Adrenal gland (tissue), 12 donors: ENCODE data around the gene NTRK1. TPM values are rescaled to one million over a fixed set of nuclear protein-coding genes. Genes with fewer than 3 reads are reported as not detected.

Source experiments
- DNase-seq, 7 donors: peaks; one replicate each; pipeline ENCODE4 v3.0.0-alpha.2; 2019 to 2020
- H3K27ac ChIP-seq, 5 donors: fragments of 200-600 bp; sonication (generic) in 4 of 5; 1 replicate in 3 of 5; 2 replicates in 2 of 5; pipeline versions ENCODE4 v1.5.1 to v1.8.0; 2016 to 2020; ENCODE audit warnings: mild to moderate bottlenecking in 1 of 5
- H3K27me3 ChIP-seq: fragments of 200-600 bp; 2 replicates; pipeline ENCODE4 v1.8.0; 2021
- H3K36me3 ChIP-seq, 2 donors: fragments of 200-600 bp; replicated peaks in 1 of 2; 1 replicate in 1 of 2; 2 replicates in 1 of 2; pipeline versions ENCODE4 v1.5.1 to v1.8.0; 2018 to 2022
- H3K4me1 ChIP-seq, 2 donors: fragments of 200-600 bp; replicated peaks in 1 of 2; 1 replicate in 1 of 2; 2 replicates in 1 of 2; pipeline versions ENCODE4 v1.5.1 to v1.8.0; 2018 to 2021
- H3K4me3 ChIP-seq, 4 donors: fragments of 200-600 bp; sonication (generic) in 3 of 4; one replicate each; pipeline ENCODE4 v1.5.1; 2016 to 2018
- H3K9me3 ChIP-seq, 3 donors: fragments of 200-600 bp; sonication (generic) in 1 of 3; replicated peaks in 1 of 3; 1 replicate in 2 of 3; 2 replicates in 1 of 3; pipeline versions ENCODE4 v1.5.1 to v1.8.0; 2016 to 2021
- CTCF ChIP-seq, 6 experiments: fragments of 450-650 bp in 4 of 6; fragments of 200-600 bp in 2 of 6; sonication (generic) in 1 of 6; IDR thresholded peaks; 1 replicate in 5 of 6; 2 replicates in 1 of 6; pipeline versions ENCODE4 v1.5.1 to v1.8.0; 2016 to 2021; ENCODE audit warnings: antibody characterized with exemption in 6 of 6, mild to moderate bottlenecking in 2 of 6, moderate library complexity in 1 of 6
- POLR2A ChIP-seq, 2 donors: fragments of 450-650 bp; IDR thresholded peaks; one replicate each; pipeline ENCODE4 v1.6.1; 2017; ENCODE audit warnings: antibody characterized with exemption in 2 of 2, mild to moderate bottlenecking in 2 of 2, moderate library complexity in 1 of 2
- WGBS, 4 donors: extraction: QIAGEN DNeasy Blood & Tissue Kit in 2 of 4; methylation state at CpG; one replicate each; pipeline versions ENCODE4 v1.1.5 to v1.1.7; 2013 to 2017; 5-methylcytosine and 5-hydroxymethylcytosine counted together
- intact Hi-C, 2 donors: fragments of 100-400 bp; cut with DNase I; formaldehyde crosslinking; loops; one replicate each; pipeline versions ENCODE4 v1.14.1 to v1.15.0; 2022 to 2023
- polyA plus RNA-seq, 3 donors: library from polyadenylated mRNA; stranded (reverse); fragments of 200-250 nt in 2 of 3; fragments of 350-450 nt in 1 of 3; fragmentation: Illumina TruSeq in 1 of 3; extraction: RNeasy Lipid Tissue Mini Kit (QIAGEN cat#74804) in 1 of 3; gene quantifications; one replicate each; pipeline ENCODE4 v1.2.3, GENCODE V29; 2013 to 2014
- total RNA-seq, 9 donors: library from RNA; depleted of rRNA in 4 of 9; stranded (reverse); fragments of >200 nt in 4 of 9; fragments of 120-200 nt in 1 of 9; fragmentation: NEBNext Ultra II Directional in 1 of 9; extraction: Animal tissue kit (Norgen Biotek cat#: 25700) in 1 of 9; gene quantifications; one replicate each; pipeline versions ENCODE4 v1.1.0 to v1.2.4, GENCODE V29; 2013 to 2023
- donor health status: healthy with polysubstance abuse.
- donor health status: Bipolar disorder and iron deficiency.
- donor health status: DM: yes; HTN: yes; CAD: no.
- donor health status: DM: no; HTN: no; CAD: no.
- donor health status: DM: no; HTN: no; CAD: no.
- donor health status: DM: yes; HTN: yes; CAD: no.

The NTRK1 gene
- total and polyA plus RNA-seq, 12 donors = 0.26 to 22.6 (median 5.7) TPM; not detected in 1

- TF ChIP-seq POLR2A (IDR thresholded peaks at IDR 0.05) = no peak
- no peak for TF ChIP-seq CTCF (IDR thresholded peaks at IDR 0.05)
- H3K27me3 ChIP-seq = peaks cover 27% of the 10 kb centered on the region
- H3K4me3 ChIP-seq = no peak overlapping the region
- H3K4me1 ChIP-seq = peaks cover 0 to 12% of the 10 kb centered on the region in 2 donors
- WGBS, 4 donors = 7 to 15% (median 9%) methylated on average over 4 of the region's 4 CpGs
- intact Hi-C loops = loop anchor here in 1 of 2 donors (10.0 kb wide), 1 partner anchor 147 kb away; no protein-coding TSS in a partner anchor
- H3K9me3 ChIP-seq = no peaks in the 10 kb centered on the region
- DNase-seq = no peak
- no peak overlapping the region for H3K27ac ChIP-seq
- H3K36me3 ChIP-seq = no peaks in the 10 kb centered on the region
Observed at GRCh38 chr1:156928043-156928602, 67.5 kb downstream of the NTRK1 start.

- intact Hi-C loops = loop anchor here in 1 of 2 donors (10.0 kb wide), 1 partner anchor 145 kb away; no protein-coding TSS in a partner anchor
- Histone ChIP-seq H3K9me3 (no peaks in the 10 kb centered on the region), H3K4me1 (peaks cover 0 to 4% of the 10 kb centered on the region in 2 donors), H3K27me3 (peaks cover 13% of the 10 kb centered on the region), H3K4me3 (no peak overlapping the region), H3K27ac (no peak overlapping the region), H3K36me3 (no peaks in the 10 kb centered on the region)
- TF ChIP-seq CTCF (IDR thresholded peaks at IDR 0.05) (no peak), POLR2A (IDR thresholded peaks at IDR 0.05) (no peak)
- WGBS, 4 donors = 63 to 77% (median 70%) methylated on average over 5 to 6 of the region's 6 CpGs
- peak in 1 of 7 donors; percentile 3 for DNase-seq
Observed at GRCh38 chr1:156929596-156930238, 69.1 kb downstream of the NTRK1 start.

- Histone ChIP-seq H3K4me1 (peaks cover 0 to 4% of the 10 kb centered on the region in 2 donors), H3K27ac (no peak overlapping the region), H3K36me3 (peaks cover 0 to 5% of the 10 kb centered on the region in 2 donors), H3K4me3 (no peak overlapping the region), H3K27me3 (peaks cover 7% of the 10 kb centered on the region), H3K9me3 (no peaks in the 10 kb centered on the region)
- no peak for TF ChIP-seq CTCF (IDR thresholded peaks at IDR 0.05)
- TF ChIP-seq POLR2A (IDR thresholded peaks at IDR 0.05) = no peak
- no peak for DNase-seq
- 33 to 54% (median 42%) methylated on average over 4 of the region's 4 CpGs for WGBS, 4 donors
- intact Hi-C loops = no loop called here
Observed at GRCh38 chr1:156930483-156930882, 69.8 kb downstream of the NTRK1 start.

Other genes with a start within 250 kb of the NTRK1 start
- 1 to 10 TPM in 2 of 9 donors, under 1 TPM in 4, not detected in 3; 0.17 to 1.5 (median 0.73) TPM for gene HAPLN2, start 241.4 kb upstream of the NTRK1 start, total RNA-seq
- gene HAPLN2, start 241.4 kb upstream of the NTRK1 start, polyA plus RNA-seq = 1 to 10 TPM in 2 of 3 donors, not detected in 1; 2.2 to 3.1 TPM
- gene BCAN, start 218.7 kb upstream of the NTRK1 start, total RNA-seq = 10 to 100 TPM in 3 of 9 donors, under 1 TPM in 4, not detected in 2; 0.11 to 36.3 (median 0.57) TPM
- 10 to 100 TPM in 1 of 3 donors, 1 to 10 TPM in 2; 2.4 to 24.9 (median 8.9) TPM for gene BCAN, start 218.7 kb upstream of the NTRK1 start, polyA plus RNA-seq
- gene NES, start 183.5 kb upstream of the NTRK1 start, total RNA-seq = 10 to 100 TPM in 6 of 9 donors, 1 to 10 TPM in 3; 7.7 to 22.9 (median 13.6) TPM
- 10 to 100 TPM; 13.2 to 26.9 (median 18.0) TPM for gene NES, start 183.5 kb upstream of the NTRK1 start, polyA plus RNA-seq
- gene CRABP2, start 155.3 kb upstream of the NTRK1 start, total RNA-seq = 10 to 100 TPM in 1 of 9 donors, 1 to 10 TPM in 8; 3.1 to 11.6 (median 7.0) TPM
- gene CRABP2, start 155.3 kb upstream of the NTRK1 start, polyA plus RNA-seq = 10 to 100 TPM in 2 of 3 donors, 1 to 10 TPM in 1; 5.0 to 17.8 (median 11.2) TPM
- 100 to 1,000 TPM in 1 of 9 donors, 10 to 100 TPM in 8; 22.3 to 140 (median 28.9) TPM for gene METTL25B, start 132.4 kb upstream of the NTRK1 start, total RNA-seq
- 100 to 1,000 TPM in 1 of 3 donors, 10 to 100 TPM in 2; 17.4 to 127 (median 68.6) TPM for gene METTL25B, start 132.4 kb upstream of the NTRK1 start, polyA plus RNA-seq
- 10 to 100 TPM; 10.6 to 38.5 (median 19.3) TPM for gene ISG20L2, start 132.1 kb upstream of the NTRK1 start, total RNA-seq
- 10 to 100 TPM in 1 of 3 donors, 1 to 10 TPM in 2; 5.5 to 40.0 (median 8.8) TPM for gene ISG20L2, start 132.1 kb upstream of the NTRK1 start, polyA plus RNA-seq
- 100 to 1,000 TPM in 5 of 9 donors, 10 to 100 TPM in 4; 46.7 to 140 (median 104) TPM for gene MRPL24, start 119.8 kb upstream of the NTRK1 start, total RNA-seq
- gene MRPL24, start 119.8 kb upstream of the NTRK1 start, polyA plus RNA-seq = 100 to 1,000 TPM; 154 to 294 (median 239) TPM
- 100 to 1,000 TPM; 119 to 159 (median 144) TPM for gene HDGF, start 109.2 kb upstream of the NTRK1 start, total RNA-seq
- gene HDGF, start 109.2 kb upstream of the NTRK1 start, polyA plus RNA-seq = 100 to 1,000 TPM in 1 of 3 donors, 10 to 100 TPM in 2; 62.0 to 199 (median 96.0) TPM
- gene PRCC, start 93.3 kb upstream of the NTRK1 start, total RNA-seq = 10 to 100 TPM; 35.9 to 77.5 (median 56.9) TPM
- 100 to 1,000 TPM in 1 of 3 donors, 10 to 100 TPM in 2; 63.4 to 137 (median 67.6) TPM for gene PRCC, start 93.3 kb upstream of the NTRK1 start, polyA plus RNA-seq
- 1 to 10 TPM in 5 of 9 donors, under 1 TPM in 3, not detected in 1; 0.11 to 4.8 (median 2.2) TPM for gene SH2D2A, start 44.0 kb upstream of the NTRK1 start, total RNA-seq
- 1 to 10 TPM in 1 of 3 donors, under 1 TPM in 2; 0.40 to 3.9 (median 0.91) TPM for gene SH2D2A, start 44.0 kb upstream of the NTRK1 start, polyA plus RNA-seq
- 1 to 10 TPM in 1 of 9 donors, under 1 TPM in 6, not detected in 2; 0.04 to 1.3 (median 0.28) TPM for gene INSRR, start 1.7 kb upstream of the NTRK1 start, total RNA-seq
- gene INSRR, start 1.7 kb upstream of the NTRK1 start, polyA plus RNA-seq = 1 to 10 TPM in 2 of 3 donors, under 1 TPM in 1; 0.22 to 8.7 (median 1.5) TPM
- 10 to 100 TPM in 5 of 9 donors, 1 to 10 TPM in 4; 4.5 to 31.1 (median 11.0) TPM for gene PEAR1, start 32.9 kb downstream of the NTRK1 start, total RNA-seq
- 10 to 100 TPM in 1 of 3 donors, 1 to 10 TPM in 2; 4.2 to 15.1 (median 6.2) TPM for gene PEAR1, start 32.9 kb downstream of the NTRK1 start, polyA plus RNA-seq
- under 1 TPM in 5 of 9 donors, not detected in 4; 0.11 to 0.39 (median 0.26) TPM for gene LRRC71, start 59.8 kb downstream of the NTRK1 start, total RNA-seq
- 1 to 10 TPM in 2 of 3 donors, under 1 TPM in 1; 0.20 to 4.6 (median 1.2) TPM for gene LRRC71, start 59.8 kb downstream of the NTRK1 start, polyA plus RNA-seq
- gene ARHGEF11, start 184.9 kb downstream of the NTRK1 start, total RNA-seq = 10 to 100 TPM; 19.3 to 69.2 (median 44.3) TPM
- 10 to 100 TPM; 14.2 to 33.6 (median 20.7) TPM for gene ARHGEF11, start 184.9 kb downstream of the NTRK1 start, polyA plus RNA-seq
- gene ETV3L, start 238.9 kb downstream of the NTRK1 start, total RNA-seq = not detected
- gene ETV3L, start 238.9 kb downstream of the NTRK1 start, polyA plus RNA-seq = not detected